ENCODE data around the gene KIF6. TPM values are rescaled to one million over a fixed set of nuclear protein-coding genes. Genes with fewer than 3 reads are reported as not detected.

Gene KIF6
- total RNA-seq, 1 donor from 2014 or later = 2.7 TPM

- TF ChIP-seq CTCF (IDR thresholded peaks at IDR 0.05) (no peak), EZH2phosphoT487 (IDR thresholded peaks at IDR 0.05) (no peak)
- Histone ChIP-seq H3K4me1 (peaks cover 6% of the 10 kb centered on the region), H4K20me1 (ENCODE audit: low read depth) (no peaks in the 10 kb centered on the region), H3K27me3 (no peaks in the 10 kb centered on the region), H3K4me3 (no peak overlapping the region), H3F3A (ENCODE audit: low read depth) (no peaks in the 10 kb centered on the region), H3K4me2 (no peak overlapping the region), H3K27ac (no peak overlapping the region), H3K9me3 (ENCODE audit: low read depth) (no peaks in the 10 kb centered on the region), H2AFZ (replicated peaks) (no peak overlapping the region), H3K79me2 (ENCODE audit: low read depth) (no peaks in the 10 kb centered on the region), H3K9ac (no peak overlapping the region), H3K36me3 (no peaks in the 10 kb centered on the region)
- Mint-ChIP-seq H3K27ac (no peak overlapping the region), H3K4me1 (peaks cover 2% of the 10 kb centered on the region), H3K4me3 (no peak overlapping the region), H3K9me3 (no peaks in the 10 kb centered on the region), H3K27me3 (ENCODE audit: insufficient read depth, low read depth) (peaks cover 3% of the 10 kb centered on the region), H3K36me3 (no peaks in the 10 kb centered on the region)
- no peak for DNase-seq (ENCODE audit: low spot score)
These were observed 280.7 kb downstream of the KIF6 start for GRCh38 chr6:39444479-39445019.

DNA sequence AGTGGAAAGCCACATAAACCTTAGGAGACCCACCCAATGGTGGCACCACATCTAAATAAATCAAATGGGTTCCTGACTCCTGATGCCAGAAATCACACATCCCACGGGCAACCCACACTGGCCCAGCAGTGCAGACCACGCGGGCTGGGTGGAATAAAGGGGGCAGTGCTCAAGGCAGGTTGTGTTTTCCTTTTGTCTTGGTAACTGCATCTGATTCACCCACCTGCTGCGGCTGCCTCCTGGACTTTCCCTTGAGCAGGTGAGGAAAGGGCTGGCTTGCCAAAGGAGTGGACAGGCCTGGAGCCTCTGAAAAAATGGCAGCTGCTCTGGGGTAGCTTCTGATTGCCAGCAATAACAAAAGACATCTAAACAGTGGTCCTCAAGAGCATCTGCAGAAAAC, 283.2 kb downstream of the KIF6 start:
- H3K4me1 Mint-ChIP-seq = peaks cover 2% of the 10 kb centered on the region
- no peaks in the 10 kb centered on the region for H3K36me3 Mint-ChIP-seq

GRCh38 chr6:39441301-39441700, 283.9 kb downstream of the KIF6 start:
- H3K27ac Mint-ChIP-seq = no peak overlapping the region
- H3K27ac ChIP-seq = no peak overlapping the region
- H3K36me3 Mint-ChIP-seq = peaks cover 4% of the 10 kb centered on the region

More for the DNA sequence above, 283.2 kb downstream of the KIF6 start:
- TF ChIP-seq CTCF (IDR thresholded peaks at IDR 0.05) (no peak), EZH2phosphoT487 (IDR thresholded peaks at IDR 0.05) (no peak), EZH2 (IDR thresholded peaks at IDR 0.05) (no peak)
- Histone ChIP-seq H4K20me1 (ENCODE audit: low read depth) (no peaks in the 10 kb centered on the region), H3K79me2 (ENCODE audit: low read depth) (no peaks in the 10 kb centered on the region), H3K4me1 (peaks cover 6% of the 10 kb centered on the region), H3K27me3 (no peaks in the 10 kb centered on the region), H3F3A (ENCODE audit: low read depth) (no peaks in the 10 kb centered on the region), H3K9me3 (ENCODE audit: low read depth) (no peaks in the 10 kb centered on the region), H3K9ac (no peak overlapping the region), H3K27ac (no peak overlapping the region), H3K4me3 (no peak overlapping the region), H2AFZ (replicated peaks) (no peak overlapping the region), H3K4me2 (no peak overlapping the region), H3K36me3 (no peaks in the 10 kb centered on the region)
- H3K9me3 Mint-ChIP-seq = peaks cover 3% of the 10 kb centered on the region
- DNase-seq (ENCODE audit: low spot score) = no peak
- peaks cover 3% of the 10 kb centered on the region for H3K27me3 Mint-ChIP-seq (ENCODE audit: insufficient read depth, low read depth)
- no peak overlapping the region for H3K27ac Mint-ChIP-seq
- no peak overlapping the region for H3K4me3 Mint-ChIP-seq

More at GRCh38 chr6:39441301-39441700, 283.9 kb downstream of the KIF6 start:
- H3K4me1 Mint-ChIP-seq = peaks cover 2% of the 10 kb centered on the region
- H3K4me3 Mint-ChIP-seq = no peak overlapping the region
- Histone ChIP-seq H3K4me2 (no peak overlapping the region), H3K36me3 (no peaks in the 10 kb centered on the region), H3K4me3 (no peak overlapping the region), H2AFZ (replicated peaks) (no peak overlapping the region), H3K4me1 (peaks cover 6% of the 10 kb centered on the region), H3K9me3 (ENCODE audit: low read depth) (peaks cover 6% of the 10 kb centered on the region), H3F3A (ENCODE audit: low read depth) (no peaks in the 10 kb centered on the region), H3K9ac (no peak overlapping the region), H4K20me1 (ENCODE audit: low read depth) (no peaks in the 10 kb centered on the region), H3K79me2 (ENCODE audit: low read depth) (no peaks in the 10 kb centered on the region), H3K27me3 (no peaks in the 10 kb centered on the region)
- no peak for DNase-seq (ENCODE audit: low spot score)
- H3K9me3 Mint-ChIP-seq = peaks cover 8% of the 10 kb centered on the region
- no peak for TF ChIP-seq EZH2phosphoT487 (IDR thresholded peaks at IDR 0.05)
- TF ChIP-seq CTCF (IDR thresholded peaks at IDR 0.05) = no peak
- no peak for TF ChIP-seq EZH2 (IDR thresholded peaks at IDR 0.05)
- peaks cover 3% of the 10 kb centered on the region for H3K27me3 Mint-ChIP-seq (ENCODE audit: insufficient read depth, low read depth)

Measured in neural progenitor cell (in vitro differentiated cells).